A673 (cell line): Measurements from ENCODE around the gene AP1S3. TPM values are rescaled to one million over a fixed set of nuclear protein-coding genes. Genes with fewer than 3 reads are reported as not detected.
A peak's percentile ranks its signal among the peaks of the same experiment; 100 is the strongest.

Source experiments
- BruUV-seq: library from RNA; stranded (reverse); fragments of 400-500 nt; replicated peaks from 2 replicates; lab custom pipeline; 2021; lab: Mats Ljungman, UMichigan
- CTCF ChIA-PET: fragments of 300-600 bp; sonication (Branson Sonifier 250); formaldehyde crosslinking; loops from one replicate; lab custom pipeline; 2022; ENCODE audit warnings: antibody characterized with exemption; lab: Charles Lee
- POLR2A ChIA-PET: fragments of 300-600 bp; sonication (Branson Sonifier 250); formaldehyde crosslinking; loops from one replicate; lab custom pipeline; 2022; ENCODE audit warnings: antibody characterized with exemption; ENCODE audit not compliant: low non-redundant PET; lab: Charles Lee
- DNase-seq: peaks from one replicate; pipeline ENCODE4 v3.0.0-alpha.2; 2015; ENCODE audit warnings: low spot score
- H3K27ac ChIP-seq: fragments of 200-600 bp; sonication (generic); 2 replicates; pipeline ENCODE4 v1.5.1; 2016; ENCODE audit warnings: mixed run types, low read depth, mild to moderate bottlenecking, mixed read lengths, antibody characterized with exemption, low read length; ENCODE audit not compliant: poor library complexity, severe bottlenecking
- H3K27me3 ChIP-seq: fragments of 200-600 bp; sonication (generic); replicated peaks from 2 replicates; pipeline ENCODE4 v1.6.1; 2017; ENCODE audit warnings: mixed run types, low read depth, mild to moderate bottlenecking, mixed read lengths, antibody characterized with exemption, low read length; ENCODE audit not compliant: insufficient read depth, poor library complexity
- H3K36me3 ChIP-seq: fragments of 200-600 bp; sonication (generic); 2 replicates; pipeline ENCODE4 v1.6.1; 2016; ENCODE audit warnings: mixed run types, mild to moderate bottlenecking, mixed read lengths, antibody characterized with exemption, low read length; ENCODE audit not compliant: insufficient read depth, poor library complexity, severe bottlenecking
- H3K4me1 ChIP-seq: fragments of 200-600 bp; sonication (generic); 2 replicates; pipeline ENCODE4 v1.6.1; 2017; ENCODE audit warnings: mixed run types, mild to moderate bottlenecking, mixed read lengths, antibody characterized with exemption, low read length; ENCODE audit not compliant: insufficient read depth, poor library complexity, severe bottlenecking
- H3K4me3 ChIP-seq: fragments of 200-600 bp; sonication (generic); 2 replicates; pipeline ENCODE4 v1.5.1; 2016; ENCODE audit warnings: low read depth, mixed run types, mild to moderate bottlenecking, mixed read lengths, low read length; ENCODE audit not compliant: poor library complexity, severe bottlenecking
- H3K9me3 ChIP-seq: fragments of 200-600 bp; sonication (generic); 2 replicates; pipeline ENCODE4 v1.6.1; 2016; ENCODE audit warnings: mixed run types, low read depth, mild to moderate bottlenecking, mixed read lengths, antibody characterized with exemption, low read length; ENCODE audit not compliant: poor library complexity, severe bottlenecking
- CTCF ChIP-seq: fragments of 300-800, 200-600 bp; sonication (generic); conservative IDR thresholded peaks from 2 replicates; pipeline ENCODE4 v1.5.1; 2017; ENCODE audit warnings: low read depth, mild to moderate bottlenecking, antibody characterized with exemption, low read length, moderate library complexity, mixed read lengths
- EZH2 ChIP-seq: fragments of 200-600 bp; sonication (generic); IDR thresholded peaks from 2 replicates; pipeline ENCODE4 v1.6.1; 2017; ENCODE audit warnings: borderline replicate concordance, low read depth, mild to moderate bottlenecking, mixed read lengths, antibody characterized with exemption, low read length; ENCODE audit not compliant: poor library complexity, severe bottlenecking
- intact Hi-C: fragments of 100-400 bp; cut with micrococcal nuclease; formaldehyde crosslinking; loops from one replicate; pipeline ENCODE4 v1.10.0; 2022; ENCODE audit not compliant: unreplicated experiment
- total RNA-seq: library from RNA; stranded (reverse); gene quantifications from 2 replicates; pipeline ENCODE4 v1.2.3, GENCODE V29; 2021

AP1S3 gene
- total RNA-seq, 1 experiment from 2014 or later, result 23.0 TPM

GRCh38 chr2:223767341-223767740, 70.0 kb downstream of the AP1S3 start:
- intact Hi-C loops, result no loop called here
- ChIA-PET CTCF (no interaction called here), POLR2A (no interaction called here)
- H3K9me3 ChIP-seq, result no peaks in the 10 kb centered on the region
- no peak for DNase-seq
- no peaks in the 10 kb centered on the region for H3K27me3 ChIP-seq
- no peak overlapping the region for H3K4me3 ChIP-seq
- TF ChIP-seq CTCF, result no peak
- TF ChIP-seq EZH2, result no peak
- H3K27ac ChIP-seq, result no peak overlapping the region
- BruUV-seq, result no TSS peak
- peaks cover 46% of the 10 kb centered on the region for H3K4me1 ChIP-seq
- no peaks in the 10 kb centered on the region for H3K36me3 ChIP-seq

GRCh38 chr2:223765221-223765785, 72.1 kb downstream of the AP1S3 start:
- H3K27ac ChIP-seq, result peak overlapping the region; percentile 64
- intact Hi-C loops, result no loop called here
- CTCF ChIA-PET, result no interaction called here

GRCh38 chr2:223764796-223765195, 72.6 kb downstream of the AP1S3 start:
- no peak overlapping the region for H3K27ac ChIP-seq
- no TSS peak for BruUV-seq
- POLR2A ChIA-PET, result no interaction called here
- CTCF ChIA-PET, result no interaction called here
- no peak for DNase-seq
- intact Hi-C loops, result no loop called here
- no peaks in the 10 kb centered on the region for H3K27me3 ChIP-seq
- TF ChIP-seq EZH2 (no peak), CTCF (no peak)
- H3K4me1 ChIP-seq, result peaks cover 37% of the 10 kb centered on the region
- H3K4me3 ChIP-seq, result no peak overlapping the region
- no peaks in the 10 kb centered on the region for H3K9me3 ChIP-seq
- H3K36me3 ChIP-seq, result no peaks in the 10 kb centered on the region

More at GRCh38 chr2:223765221-223765785, 72.1 kb downstream of the AP1S3 start:
- DNase-seq, result no peak
- no peaks in the 10 kb centered on the region for H3K9me3 ChIP-seq
- no peaks in the 10 kb centered on the region for H3K36me3 ChIP-seq
- no TSS peak for BruUV-seq
- H3K4me3 ChIP-seq, result no peak overlapping the region
- H3K27me3 ChIP-seq, result no peaks in the 10 kb centered on the region
- H3K4me1 ChIP-seq, result peaks cover 33% of the 10 kb centered on the region
- no peak for TF ChIP-seq EZH2
- TF ChIP-seq CTCF, result no peak
- POLR2A ChIA-PET, result no interaction called here
